GM19468 (cell line): ENCODE results near the gene TCF4.

Experiments used
- ATAC-seq: cut with Tn5 transposase; IDR thresholded peaks from one replicate; pipeline ENCODE4 v1.9.1; 2021; ENCODE audit warnings: mild to moderate bottlenecking, moderate library complexity, moderate number of reproducible peaks; ENCODE audit not compliant: unreplicated experiment; ENCODE audit errors: extremely low read depth

Gene TCF4

DNA sequence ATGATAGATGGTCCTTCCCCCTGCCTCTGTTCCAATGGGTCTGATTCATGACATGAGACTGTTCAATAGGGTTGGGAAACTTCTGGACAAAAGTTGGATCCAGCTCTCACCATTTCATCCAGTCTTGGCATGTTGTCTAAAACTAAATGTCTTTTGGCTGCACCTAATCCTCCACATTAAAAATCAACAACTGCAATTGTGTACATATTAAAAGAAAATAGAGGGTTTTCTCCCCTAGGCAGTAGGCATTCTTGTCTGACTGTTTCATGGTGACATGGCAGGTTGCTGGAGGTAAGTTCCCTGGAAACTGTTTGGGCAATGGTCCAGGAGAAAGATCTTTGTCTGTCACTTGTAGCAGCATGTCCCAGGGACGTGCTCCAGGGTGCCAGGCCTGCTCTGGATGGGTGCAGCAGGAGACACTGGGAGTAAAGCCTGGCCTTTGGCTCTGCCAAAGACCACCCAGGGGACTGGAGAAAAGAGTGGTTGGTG lies 135.8 kb downstream of the TCF4 start:
- no peak for ATAC-seq

GRCh38 chr18:55449412-55450140 lies 138.4 kb downstream of the TCF4 start:
- no peak for ATAC-seq

- no peak for ATAC-seq
Observed at GRCh38 chr18:55448420-55448819, 139.6 kb downstream of the TCF4 start.

DNA sequence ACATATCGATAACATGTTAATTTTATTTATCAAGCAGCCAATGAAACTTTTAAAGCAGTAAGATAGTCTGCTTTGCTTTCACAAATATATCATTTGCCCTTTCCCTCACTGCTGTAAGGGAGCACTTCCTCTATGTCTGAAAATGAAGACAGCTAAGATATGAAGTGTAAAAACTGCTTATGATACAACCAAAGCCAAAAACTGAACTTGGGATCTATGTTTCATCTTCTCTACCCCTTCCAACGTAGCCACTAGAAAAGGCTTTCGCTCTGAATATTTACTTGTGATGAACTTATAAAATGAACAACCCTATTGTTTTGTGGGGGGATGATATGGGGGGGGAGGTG lies 140.3 kb downstream of the TCF4 start:
- ATAC-seq, result no peak

GRCh38 chr18:55446996-55447671 lies 140.9 kb downstream of the TCF4 start:
- ATAC-seq, result no peak

DNA sequence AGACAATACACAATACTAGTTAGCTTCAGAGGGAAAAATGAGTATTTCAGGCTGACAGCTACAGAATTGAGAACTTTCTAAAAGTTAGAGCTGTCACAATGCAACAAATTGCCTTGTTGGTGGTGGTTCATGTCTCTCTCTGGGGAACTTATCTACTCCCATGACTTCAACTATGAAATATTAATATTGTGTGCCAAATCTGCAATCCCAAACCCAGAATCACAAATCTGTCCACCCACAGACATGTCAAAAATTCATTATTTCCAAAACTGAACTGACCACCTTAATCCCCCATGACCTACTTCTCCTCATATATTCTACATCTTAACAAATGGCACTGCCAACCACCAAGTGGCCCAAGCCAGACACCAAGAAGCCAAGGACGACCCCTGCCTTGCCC lies 143.5 kb downstream of the TCF4 start:
- ATAC-seq, result no peak

GRCh38 chr18:55443776-55444175 lies 144.2 kb downstream of the TCF4 start:
- no peak for ATAC-seq

DNA sequence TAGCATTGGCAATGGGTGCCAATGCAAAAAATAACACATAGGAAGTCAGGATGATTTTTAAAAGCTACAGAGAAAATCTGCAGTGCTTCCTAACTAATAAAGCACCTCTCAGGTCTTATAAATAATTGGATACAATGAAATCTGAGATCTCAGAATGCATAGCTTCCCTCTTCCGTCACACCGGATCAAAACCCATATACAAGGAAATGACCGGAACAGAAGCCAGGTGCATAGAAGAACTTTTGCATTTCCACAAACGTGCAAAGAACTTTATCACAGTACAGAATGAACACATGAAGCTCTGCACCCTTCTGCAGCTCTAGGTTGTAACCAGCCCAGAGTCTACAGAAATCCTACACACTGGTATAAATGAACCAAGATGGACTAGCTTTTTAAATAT lies 145.4 kb downstream of the TCF4 start:
- no peak for ATAC-seq

- no peak for ATAC-seq
Observed at GRCh38 chr18:55440988-55441387, 147.0 kb downstream of the TCF4 start.

DNA sequence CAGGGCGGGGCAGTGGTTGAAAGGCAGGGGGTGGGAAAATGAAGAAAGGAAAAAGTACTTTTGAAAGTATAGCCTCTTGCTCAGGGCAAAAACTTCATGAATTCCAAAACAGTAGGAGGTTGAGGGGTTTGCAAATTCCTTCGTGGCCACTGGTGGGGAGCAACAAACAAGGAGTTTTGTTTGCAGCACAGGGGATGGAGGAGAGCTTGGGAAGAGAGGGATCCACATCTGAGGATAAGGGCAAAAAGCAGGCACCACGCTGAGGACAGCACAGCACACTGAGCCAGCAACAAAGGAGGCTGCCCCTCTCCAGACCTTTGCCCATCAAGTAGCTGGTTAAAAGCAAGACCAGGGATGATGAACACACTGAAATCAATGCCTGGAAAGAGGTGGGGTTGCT lies 148.9 kb downstream of the TCF4 start:
- no peak for ATAC-seq

DNA sequence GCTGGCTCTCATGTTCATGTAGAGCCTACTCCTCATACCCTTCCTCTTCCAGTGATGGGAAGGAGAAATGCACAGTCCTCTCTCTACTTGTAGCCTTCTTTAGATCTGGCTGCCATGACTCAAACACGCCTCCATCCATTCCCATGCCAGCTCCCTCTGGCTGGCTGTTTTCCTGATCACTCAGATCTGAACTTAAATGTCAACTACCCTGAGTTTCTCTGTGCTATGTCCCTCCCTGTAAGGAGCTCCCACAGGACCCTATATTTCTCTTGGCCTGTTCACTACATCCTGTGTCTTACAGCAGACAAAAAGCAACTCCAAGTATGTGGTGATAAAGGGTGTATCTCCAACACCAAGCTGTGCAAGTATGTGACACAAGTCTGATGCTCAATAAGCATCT lies 152.4 kb downstream of the TCF4 start:
- no peak for ATAC-seq

GRCh38 chr18:55433648-55434047 lies 154.3 kb downstream of the TCF4 start:
- no peak for ATAC-seq

GRCh38 chr18:55433140-55433539 lies 154.9 kb downstream of the TCF4 start:
- no peak for ATAC-seq

- ATAC-seq, result no peak
Observed at GRCh38 chr18:55432307-55433040, 155.5 kb downstream of the TCF4 start.

GRCh38 chr18:55430026-55430425 lies 158.0 kb downstream of the TCF4 start:
- ATAC-seq, result no peak

- no peak for ATAC-seq
Observed at GRCh38 chr18:55427951-55428350, 160.0 kb downstream of the TCF4 start.

DNA sequence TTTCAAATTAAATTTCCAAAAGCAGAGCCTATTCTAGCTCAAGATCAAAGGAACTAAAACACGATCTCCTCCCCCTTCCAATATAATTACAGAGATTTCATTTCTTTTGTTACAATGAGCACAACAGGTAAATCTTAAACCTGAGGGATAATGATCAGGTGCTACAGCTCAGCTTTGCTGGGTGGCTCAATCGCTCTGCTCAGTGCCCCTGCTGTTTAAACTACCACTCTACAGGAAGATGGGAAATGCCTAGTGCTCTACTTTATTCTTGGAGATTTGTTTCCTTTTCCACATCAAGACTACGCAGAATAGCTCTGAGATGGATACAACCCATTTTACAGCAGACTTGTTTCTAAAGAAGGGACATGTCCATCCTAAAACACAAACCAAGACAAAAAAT lies 162.3 kb downstream of the TCF4 start:
- no peak for ATAC-seq

DNA sequence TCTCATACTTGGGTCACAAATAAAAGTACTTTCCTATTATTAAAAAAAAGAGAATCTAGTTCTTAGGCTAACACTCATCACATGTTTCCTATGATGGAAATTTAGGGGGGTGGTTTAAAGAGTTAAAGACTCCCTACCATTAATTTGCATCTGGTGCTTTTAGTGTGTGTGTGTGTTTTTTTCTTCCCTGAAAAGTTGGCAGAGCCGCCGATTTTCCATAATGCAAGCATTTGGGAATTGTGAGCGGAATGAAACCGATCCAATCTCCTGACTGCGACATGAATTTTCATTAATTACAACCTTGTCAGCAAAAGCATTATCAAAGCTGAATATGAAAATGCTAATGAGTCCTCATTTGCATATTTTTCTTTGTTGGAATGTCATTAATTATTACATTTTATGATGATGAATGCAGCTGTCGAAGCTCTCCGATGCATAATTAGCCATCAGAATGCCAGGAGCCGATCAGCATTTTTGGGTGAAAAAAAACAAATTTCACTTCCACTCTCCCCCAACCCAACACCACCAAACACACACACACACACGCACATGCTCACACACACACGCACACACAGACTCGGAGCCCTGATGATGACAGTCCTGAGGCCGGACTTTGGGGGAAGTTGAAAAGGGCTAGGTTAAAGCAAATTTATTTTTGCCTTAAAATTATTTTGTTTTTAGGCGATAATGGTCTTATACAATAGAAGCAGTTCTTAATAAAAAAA lies 165.4 kb downstream of the TCF4 start:
- no peak for ATAC-seq

- ATAC-seq, result no peak
Observed at GRCh38 chr18:55421615-55422419, 166.2 kb downstream of the TCF4 start.

DNA sequence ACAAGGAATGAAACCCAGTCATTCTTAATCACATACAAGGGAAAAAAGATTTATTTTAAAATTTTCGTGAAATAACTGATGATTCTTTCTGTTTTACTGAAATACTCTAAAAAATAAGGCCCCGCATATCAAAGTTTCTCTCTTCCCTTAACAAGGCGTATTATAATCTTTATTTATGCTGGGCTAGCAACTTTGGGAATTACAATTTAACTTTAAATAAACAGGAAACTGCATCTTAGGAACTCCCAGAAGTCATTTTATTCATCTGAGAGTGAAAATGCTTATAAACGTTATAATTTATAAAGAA lies 166.7 kb downstream of the TCF4 start:
- ATAC-seq, result no peak
